ENCODE data around the gene GRM8.
"Not testable (repeated sequence)": the region's sequence is repeated elsewhere in the genome, so short reads cannot be mapped to it uniquely, and the experiment has no call there.

GRCh38 chr7:126876536-126876935 lies 376.2 kb downstream of the GRM8 start:
- not testable (repeated sequence) for TF ChIP-seq CTCF (IDR thresholded peaks at IDR 0.05; ENCODE audit: low read length); EZH2 (optimal IDR thresholded peaks at IDR 0.05; ENCODE audit: low read depth, low read length); EZH2phosphoT487 (IDR thresholded peaks at IDR 0.05; ENCODE audit: low read length)
